ENCODE measurements around the gene CDKN2A. TPM values are rescaled to one million over a fixed set of nuclear protein-coding genes. Genes with fewer than 3 reads are reported as not detected.

Gene CDKN2A
- total and polyA plus RNA-seq, 8 donors, result 0.73 to 47.3 (median 2.5) TPM; not detected in 4

DNA sequence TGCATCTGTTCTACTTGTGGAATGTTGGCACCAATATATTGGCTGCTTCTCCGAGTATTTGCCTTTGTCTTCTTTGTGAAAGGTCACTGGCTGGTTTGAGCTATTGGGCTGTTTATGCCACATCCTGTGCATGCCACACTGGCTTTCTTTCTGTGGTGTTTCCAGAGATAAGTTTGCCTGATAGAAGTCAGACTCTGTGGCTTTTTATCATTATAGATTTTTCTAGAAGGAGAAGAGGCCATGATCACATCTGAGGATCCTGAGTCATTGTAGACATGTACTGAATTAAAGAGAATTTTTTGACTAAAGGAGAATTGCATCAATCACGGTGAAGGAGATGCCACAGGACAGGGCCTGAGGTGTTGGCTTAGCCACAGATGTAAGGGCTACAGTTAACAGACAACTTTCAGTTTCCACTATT, 41.4 kb upstream of the CDKN2A start:
- intact Hi-C loops (cut with DNase I; ENCODE audit: low total_unique reads), result no loop called here
- Histone ChIP-seq H3K4me3 (no peak overlapping the region), H3K9me3 (no peaks in the 10 kb centered on the region), H3K27ac (no peak overlapping the region), H3K4me1 (peaks cover 0 to 13% (median 5%) of the 10 kb centered on the region in 4 donors), H3K36me3 (no peaks in the 10 kb centered on the region), H3K27me3 (no peaks in the 10 kb centered on the region)
- DNase-seq, result no peak
- WGBS, 5 donors, result 77 to 91% (median 85%) methylated on average over 2 of the region's 2 CpGs
- no peak for TF ChIP-seq POLR2A (IDR thresholded peaks at IDR 0.05)
- TF ChIP-seq, protein P1, sequence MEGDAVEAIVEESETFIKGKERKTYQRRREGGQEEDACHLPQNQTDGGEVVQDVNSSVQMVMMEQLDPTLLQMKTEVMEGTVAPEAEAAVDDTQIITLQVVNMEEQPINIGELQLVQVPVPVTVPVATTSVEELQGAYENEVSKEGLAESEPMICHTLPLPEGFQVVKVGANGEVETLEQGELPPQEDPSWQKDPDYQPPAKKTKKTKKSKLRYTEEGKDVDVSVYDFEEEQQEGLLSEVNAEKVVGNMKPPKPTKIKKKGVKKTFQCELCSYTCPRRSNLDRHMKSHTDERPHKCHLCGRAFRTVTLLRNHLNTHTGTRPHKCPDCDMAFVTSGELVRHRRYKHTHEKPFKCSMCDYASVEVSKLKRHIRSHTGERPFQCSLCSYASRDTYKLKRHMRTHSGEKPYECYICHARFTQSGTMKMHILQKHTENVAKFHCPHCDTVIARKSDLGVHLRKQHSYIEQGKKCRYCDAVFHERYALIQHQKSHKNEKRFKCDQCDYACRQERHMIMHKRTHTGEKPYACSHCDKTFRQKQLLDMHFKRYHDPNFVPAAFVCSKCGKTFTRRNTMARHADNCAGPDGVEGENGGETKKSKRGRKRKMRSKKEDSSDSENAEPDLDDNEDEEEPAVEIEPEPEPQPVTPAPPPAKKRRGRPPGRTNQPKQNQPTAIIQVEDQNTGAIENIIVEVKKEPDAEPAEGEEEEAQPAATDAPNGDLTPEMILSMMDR (IDR thresholded peaks at IDR 0.05), result no peak

DNA sequence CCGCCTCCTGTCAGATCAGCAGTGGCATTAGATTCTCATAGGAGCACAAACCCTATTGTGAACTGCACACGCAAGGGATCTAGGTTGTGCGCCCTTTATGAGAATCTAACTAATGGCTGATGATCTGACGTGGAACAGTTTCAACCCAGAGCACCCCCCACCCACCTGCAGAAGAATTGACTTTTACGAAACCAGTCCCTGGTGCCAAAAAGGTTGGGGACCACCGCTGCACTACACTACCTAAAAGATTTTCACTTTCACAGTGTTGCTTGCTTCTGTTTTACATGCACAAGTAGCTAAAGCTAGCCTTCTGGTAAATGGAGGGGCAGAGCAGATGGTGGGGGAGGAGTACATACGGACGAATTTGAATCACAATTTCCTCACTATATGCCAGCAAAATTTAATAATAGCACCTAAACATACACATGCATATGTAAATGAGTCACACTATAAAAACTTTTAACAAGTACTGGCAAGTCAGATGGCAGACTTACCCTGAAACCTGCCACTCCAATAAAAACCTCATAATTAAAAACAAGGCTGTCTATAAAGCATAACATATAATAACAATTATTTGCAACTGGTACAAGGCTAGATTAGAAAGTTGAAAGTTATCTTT, 38.9 kb upstream of the CDKN2A start:
- Histone ChIP-seq H3K36me3 (no peaks in the 10 kb centered on the region), H3K9me3 (no peaks in the 10 kb centered on the region), H3K4me3 (no peak overlapping the region), H3K27me3 (no peaks in the 10 kb centered on the region), H3K4me1 (peaks cover 1 to 12% (median 4%) of the 10 kb centered on the region in 4 donors), H3K27ac (no peak overlapping the region)
- DNase-seq, result no peak
- intact Hi-C loops (cut with DNase I; ENCODE audit: low total_unique reads), result no loop called here
- no peak for TF ChIP-seq POLR2A (IDR thresholded peaks at IDR 0.05)
- TF ChIP-seq, protein P1 (IDR thresholded peaks at IDR 0.05), result no peak
- no peak for TF ChIP-seq EP300 (IDR thresholded peaks at IDR 0.05)
- TF ChIP-seq POLR2AphosphoS5 (IDR thresholded peaks at IDR 0.05), result no peak
- 75 to 86% (median 83%) methylated on average over 8 of the region's 8 CpGs for WGBS, 5 donors

DNA sequence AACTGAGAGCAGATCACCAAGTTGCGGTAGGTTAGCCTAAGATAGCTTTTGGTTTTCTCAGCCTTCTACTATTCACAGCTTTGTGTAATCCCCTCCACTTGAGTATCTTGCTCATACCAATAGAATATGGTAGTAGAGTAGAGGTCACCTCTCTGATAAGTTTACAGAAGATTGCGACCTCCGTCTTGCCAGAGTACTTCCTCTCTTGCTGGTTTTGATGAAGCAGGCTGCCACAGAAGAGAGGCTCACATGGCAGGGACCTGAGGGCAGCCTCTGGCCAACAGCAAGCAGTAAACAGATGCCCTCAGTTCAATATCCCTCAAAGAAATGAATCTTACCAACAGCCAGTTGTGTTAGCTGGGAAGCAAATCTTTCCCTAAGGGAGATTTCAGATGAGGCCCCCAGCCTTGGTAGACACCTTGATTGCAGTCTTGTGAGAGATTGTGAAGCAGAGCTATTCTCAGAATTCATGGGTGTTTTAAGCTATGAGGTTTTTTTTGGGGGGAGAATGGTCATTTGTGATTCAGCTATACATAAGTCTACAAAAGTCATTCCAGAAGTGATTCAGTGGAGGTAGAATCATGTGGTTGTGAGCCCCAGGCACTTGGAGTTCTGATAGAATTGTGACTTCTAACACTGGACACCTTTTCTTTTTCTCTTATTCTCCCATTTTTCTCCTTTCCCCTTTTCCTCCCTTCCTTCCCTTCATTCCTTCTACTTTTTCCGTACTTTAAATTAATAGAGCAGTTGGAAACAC, 37.6 kb upstream of the CDKN2A start:
- Histone ChIP-seq H3K4me1 (peaks cover 0 to 10% (median 2%) of the 10 kb centered on the region in 4 donors), H3K27ac (no peak overlapping the region), H3K9me3 (no peaks in the 10 kb centered on the region), H3K4me3 (no peak overlapping the region), H3K27me3 (peaks cover 0 to 2% (median 0%) of the 10 kb centered on the region in 3 donors), H3K36me3 (no peaks in the 10 kb centered on the region)
- WGBS, 5 donors, result 64 to 75% (median 73%) methylated on average over 4 of the region's 4 CpGs
- no peak for DNase-seq
- TF ChIP-seq POLR2A (IDR thresholded peaks at IDR 0.05) (no peak), EP300 (IDR thresholded peaks at IDR 0.05) (no peak), POLR2AphosphoS5 (IDR thresholded peaks at IDR 0.05) (no peak)
- TF ChIP-seq, protein P1 (IDR thresholded peaks at IDR 0.05), result no peak
- intact Hi-C loops (cut with DNase I; ENCODE audit: low total_unique reads), result no loop called here

DNA sequence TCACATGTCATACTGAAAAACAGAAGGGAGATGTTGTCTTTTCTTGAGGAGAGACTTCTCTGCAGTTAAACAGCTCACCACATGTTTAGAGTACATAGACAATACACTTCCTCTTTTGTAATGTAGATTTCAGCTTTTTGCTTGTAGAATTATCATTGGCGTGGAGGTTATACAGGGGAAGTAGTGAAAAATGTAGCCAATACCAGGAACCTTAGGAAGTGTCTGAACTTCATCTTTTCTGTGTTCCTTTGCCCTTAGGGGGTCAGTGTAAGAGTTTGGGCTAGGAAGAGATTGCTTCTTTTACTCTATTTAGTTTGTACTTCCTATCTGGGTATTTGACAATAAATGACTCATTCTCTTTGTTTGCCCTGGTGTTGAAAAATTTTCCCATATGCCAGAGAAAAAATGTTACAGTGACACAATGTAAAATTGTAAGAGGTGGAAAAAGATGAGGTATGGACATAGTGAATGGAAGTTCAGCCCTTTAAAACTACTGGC, 36.0 kb upstream of the CDKN2A start:
- DNase-seq, result peak in 1 of 2 donors; percentile 16
- Histone ChIP-seq H3K4me1 (peaks cover 0 to 10% (median 2%) of the 10 kb centered on the region in 4 donors), H3K9me3 (no peaks in the 10 kb centered on the region), H3K27ac (peak overlapping the region in 1 of 5 donors; percentile 5), H3K36me3 (no peaks in the 10 kb centered on the region), H3K4me3 (no peak overlapping the region), H3K27me3 (peaks cover 0 to 18% (median 0%) of the 10 kb centered on the region in 3 donors)
- intact Hi-C loops (cut with DNase I; ENCODE audit: low total_unique reads), result no loop called here
- 21 to 33% (median 31%) methylated on average over 1 of the region's 1 CpG for WGBS, 5 donors
- no peak for TF ChIP-seq EP300 (IDR thresholded peaks at IDR 0.05)
- no peak for TF ChIP-seq POLR2A (IDR thresholded peaks at IDR 0.05)
- no peak for TF ChIP-seq POLR2AphosphoS5 (IDR thresholded peaks at IDR 0.05)
- TF ChIP-seq, protein P1 (IDR thresholded peaks at IDR 0.05), result no peak
